Right renal cortex interstitium (tissue), 3 donors: Measurements from ENCODE around the gene XDH. TPM values are rescaled to one million over a fixed set of nuclear protein-coding genes. Genes with fewer than 3 reads are reported as not detected.

Experiments
- DNase-seq, 3 donors: peaks; one replicate each; pipeline ENCODE4 v3.0.0-alpha.2; 2013; ENCODE audit warnings: low read depth in 3 of 3, low spot score in 2 of 3
- polyA plus RNA-seq, 3 donors: library from polyadenylated mRNA; unstranded; fragments of 120-200 nt; gene quantifications; one replicate each; pipeline ENCODE4 v1.2.1, GENCODE V29; 2013; ENCODE audit not compliant: insufficient read length in 3 of 3

XDH gene
- polyA plus RNA-seq, 3 donors, result 0.03 to 0.14 (median 0.06) TPM

GRCh38 chr2:31404302-31404701, 10.2 kb downstream of the XDH start:
- no peak for DNase-seq

GRCh38 chr2:31402388-31402787, 12.2 kb downstream of the XDH start:
- no peak for DNase-seq

GRCh38 chr2:31401580-31401979, 13.0 kb downstream of the XDH start:
- DNase-seq, result no peak

GRCh38 chr2:31398881-31399280, 15.7 kb downstream of the XDH start:
- no peak for DNase-seq

- no peak for DNase-seq
These were observed 17.4 kb downstream of the XDH start for GRCh38 chr2:31397094-31397493.

GRCh38 chr2:31390324-31390723, 24.2 kb downstream of the XDH start:
- no peak for DNase-seq

- DNase-seq, result no peak
These were observed 25.8 kb downstream of the XDH start for GRCh38 chr2:31388736-31389135.

GRCh38 chr2:31387850-31388249, 26.7 kb downstream of the XDH start:
- DNase-seq, result no peak

GRCh38 chr2:31386648-31387047, 27.9 kb downstream of the XDH start:
- DNase-seq, result no peak

GRCh38 chr2:31386172-31386571, 28.4 kb downstream of the XDH start:
- DNase-seq, result no peak

GRCh38 chr2:31384771-31385276, 29.7 kb downstream of the XDH start:
- DNase-seq, result no peak

GRCh38 chr2:31384351-31384750, 30.2 kb downstream of the XDH start:
- no peak for DNase-seq

- DNase-seq, result no peak
These were observed 30.9 kb downstream of the XDH start for GRCh38 chr2:31383471-31384153.

GRCh38 chr2:31382452-31383120, 32.0 kb downstream of the XDH start:
- no peak for DNase-seq

- DNase-seq, result no peak
These were observed 32.9 kb downstream of the XDH start for GRCh38 chr2:31381601-31382000.

- DNase-seq, result no peak
These were observed 34.3 kb downstream of the XDH start for GRCh38 chr2:31380243-31380642.

GRCh38 chr2:31379747-31380146, 34.8 kb downstream of the XDH start:
- no peak for DNase-seq

- no peak for DNase-seq
These were observed 35.6 kb downstream of the XDH start for GRCh38 chr2:31378791-31379501.

GRCh38 chr2:31378389-31378788, 36.2 kb downstream of the XDH start:
- no peak for DNase-seq

GRCh38 chr2:31373127-31373526, 41.4 kb downstream of the XDH start:
- DNase-seq, result no peak

- no peak for DNase-seq
These were observed 42.4 kb downstream of the XDH start for GRCh38 chr2:31372097-31372496.

- DNase-seq, result no peak
These were observed 42.9 kb downstream of the XDH start for GRCh38 chr2:31371691-31372090.
